Activated naive CD4-positive, alpha-beta T cell treated with anti-CD3 and anti-CD28 coated beads for 36 hours (primary cell): ENCODE data around the gene TENM4. TPM values are rescaled to one million over a fixed set of nuclear protein-coding genes. Genes with fewer than 3 reads are reported as not detected.

Experiments
- CTCF ChIA-PET: fragments of 350-600 bp; sonication (Branson Sonifier 250); formaldehyde crosslinking; loops from one replicate; lab custom pipeline; 2021; ENCODE audit warnings: antibody characterized with exemption; lab: Charles Lee
- DNase-seq: peaks from one replicate; pipeline ENCODE4 v3.0.0-alpha.2; 2020
- H3K27ac Mint-ChIP-seq: one replicate; pipeline ENCODE4 v1.8.0; 2021; ENCODE audit warnings: mild to moderate bottlenecking, mixed read lengths
- H3K27me3 Mint-ChIP-seq: one replicate; pipeline ENCODE4 v1.8.0; 2021; ENCODE audit warnings: low read depth, mixed read lengths
- H3K36me3 Mint-ChIP-seq: one replicate; pipeline ENCODE4 v1.8.0; 2021; ENCODE audit warnings: low read depth, mixed read lengths
- H3K4me1 Mint-ChIP-seq: one replicate; pipeline ENCODE4 v1.8.0; 2021; ENCODE audit warnings: low read depth, mixed read lengths
- H3K4me3 Mint-ChIP-seq: one replicate; pipeline ENCODE4 v1.8.0; 2021; ENCODE audit warnings: mild to moderate bottlenecking, moderate library complexity, mixed read lengths
- H3K9me3 Mint-ChIP-seq: one replicate; pipeline ENCODE4 v1.8.0; 2021; ENCODE audit warnings: mixed read lengths
- intact Hi-C: fragments of 100-400 bp; cut with micrococcal nuclease; formaldehyde crosslinking; loops from one replicate; pipeline ENCODE4 v1.15.1; 2023
- total RNA-seq, 2 experiments: library from RNA; stranded (reverse); gene quantifications; one replicate each; pipeline ENCODE4 v1.2.3, GENCODE V29; 2021

TENM4 gene
- total RNA-seq, 2 experiments from 2014 or later = not detected

- H3K27me3 Mint-ChIP-seq = no peaks in the 10 kb centered on the region
- H3K4me3 Mint-ChIP-seq = no peak overlapping the region
- CTCF ChIA-PET = interaction anchor here (9.4 kb wide), 1 partner anchor 64 kb away, joined by 178 read pairs; no protein-coding TSS in a partner anchor
- DNase-seq = no peak
- H3K4me1 Mint-ChIP-seq = peaks cover 36% of the 10 kb centered on the region
- no peaks in the 10 kb centered on the region for H3K36me3 Mint-ChIP-seq
- intact Hi-C loops = no loop called here
- H3K9me3 Mint-ChIP-seq = no peaks in the 10 kb centered on the region
- H3K27ac Mint-ChIP-seq = no peak overlapping the region
These were observed 789.6 kb downstream of the TENM4 start for GRCh38 chr11:78651136-78651775.

GRCh38 chr11:78649361-78650215 is 791.2 kb downstream of the TENM4 start:
- H3K27me3 Mint-ChIP-seq = no peaks in the 10 kb centered on the region
- no peak overlapping the region for H3K27ac Mint-ChIP-seq
- H3K4me1 Mint-ChIP-seq = peaks cover 42% of the 10 kb centered on the region
- H3K36me3 Mint-ChIP-seq = no peaks in the 10 kb centered on the region
- H3K4me3 Mint-ChIP-seq = no peak overlapping the region
- CTCF ChIA-PET = interaction anchor here (9.4 kb wide), 1 partner anchor 66 kb away, joined by 178 read pairs; no protein-coding TSS in a partner anchor
- H3K9me3 Mint-ChIP-seq = no peaks in the 10 kb centered on the region
- intact Hi-C loops = loop anchor here (5.0 to 10.0 kb wide), 3 partner anchors 148 to 1505 kb away; no protein-coding TSS in a partner anchor
- DNase-seq = no peak

- peaks cover 37% of the 10 kb centered on the region for H3K4me1 Mint-ChIP-seq
- H3K4me3 Mint-ChIP-seq = no peak overlapping the region
- CTCF ChIA-PET = interaction anchor here (0.6 to 9.4 kb wide), 7 partner anchors 11 to 87 kb away, joined by 3 to 178 read pairs (median 5); no protein-coding TSS in a partner anchor
- no peaks in the 10 kb centered on the region for H3K36me3 Mint-ChIP-seq
- H3K27me3 Mint-ChIP-seq = no peaks in the 10 kb centered on the region
- H3K9me3 Mint-ChIP-seq = no peaks in the 10 kb centered on the region
- no peak overlapping the region for H3K27ac Mint-ChIP-seq
- intact Hi-C loops = loop anchor here (5.0 to 10.0 kb wide), 3 partner anchors 149 to 1507 kb away; no protein-coding TSS in a partner anchor
- no peak for DNase-seq
These were observed 792.6 kb downstream of the TENM4 start for GRCh38 chr11:78647986-78648875.

DNA sequence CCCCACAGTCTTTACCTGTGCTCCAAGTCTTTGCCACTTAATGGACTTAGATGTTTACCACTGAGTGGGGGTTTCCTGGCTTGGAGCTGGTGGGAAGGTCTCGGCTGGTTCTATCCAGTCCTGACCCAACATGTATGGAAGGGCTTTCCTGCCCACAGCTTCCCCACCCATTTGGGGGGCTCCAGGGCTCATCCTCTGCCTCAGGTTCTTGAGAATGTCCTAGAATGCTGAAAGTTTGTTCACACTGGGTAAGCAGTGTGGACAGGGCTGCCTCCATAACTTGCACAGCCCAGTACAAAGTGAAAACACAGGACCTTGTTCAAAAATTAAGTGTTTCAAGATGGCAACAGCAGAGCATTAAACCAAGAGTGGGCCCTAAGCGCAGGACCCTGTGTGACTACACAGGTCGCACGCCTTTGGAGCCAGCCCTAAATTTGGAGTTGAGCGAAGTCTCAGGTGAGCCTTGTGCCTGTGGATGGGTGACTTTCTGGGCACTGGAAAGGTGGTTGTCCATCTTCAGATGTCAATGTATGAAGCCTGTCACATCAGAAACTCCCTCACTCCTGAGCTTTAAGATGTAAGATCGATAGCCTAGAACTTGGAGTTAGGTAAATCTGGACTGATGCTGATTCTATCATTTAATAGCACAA is 793.4 kb downstream of the TENM4 start:
- peaks cover 38% of the 10 kb centered on the region for H3K4me1 Mint-ChIP-seq
- H3K9me3 Mint-ChIP-seq = no peaks in the 10 kb centered on the region
- no peaks in the 10 kb centered on the region for H3K27me3 Mint-ChIP-seq
- DNase-seq = no peak
- intact Hi-C loops = loop anchor here (5.0 to 10.0 kb wide), 3 partner anchors 150 to 1507 kb away; no protein-coding TSS in a partner anchor
- no peak overlapping the region for H3K27ac Mint-ChIP-seq
- no peaks in the 10 kb centered on the region for H3K36me3 Mint-ChIP-seq
- H3K4me3 Mint-ChIP-seq = no peak overlapping the region
- CTCF ChIA-PET = interaction anchor here (0.5 to 9.4 kb wide), 19 partner anchors 9 to 452 kb away, joined by 3 to 178 read pairs (median 7); no protein-coding TSS in a partner anchor

DNA sequence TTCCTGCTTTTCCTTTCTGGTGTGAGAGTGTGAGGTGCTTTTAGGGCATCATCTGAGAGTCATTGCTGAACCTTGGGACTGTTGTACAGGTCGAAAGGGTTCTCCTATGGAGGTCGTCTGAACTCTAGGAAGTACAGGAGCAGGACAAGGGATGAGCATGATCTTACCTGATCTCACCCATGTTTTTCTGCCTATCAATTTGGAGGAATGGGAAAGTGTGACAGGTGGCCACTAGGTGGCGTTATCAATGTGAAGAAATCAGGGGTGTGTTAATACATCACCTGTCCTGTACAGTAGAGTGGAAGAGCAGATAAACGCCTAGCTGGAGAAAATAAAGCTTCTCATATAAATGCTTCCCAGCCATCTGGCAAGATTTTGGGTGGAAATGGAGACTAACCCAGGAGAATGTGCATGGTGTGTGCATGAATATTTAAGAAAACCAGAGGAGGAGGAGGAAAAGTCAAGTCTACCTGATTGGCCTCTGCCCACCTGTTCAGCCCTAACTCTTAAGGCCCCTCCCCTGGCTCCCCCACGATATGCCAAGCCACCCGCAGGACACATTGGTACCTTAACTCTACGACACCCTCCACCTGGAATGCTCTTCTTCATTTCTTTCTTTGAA is 794.2 kb downstream of the TENM4 start:
- H3K36me3 Mint-ChIP-seq = no peaks in the 10 kb centered on the region
- peak; percentile 78 for DNase-seq
- CTCF ChIA-PET = interaction anchor here (0.5 to 9.4 kb wide), 32 partner anchors 10 to 981 kb away, joined by 3 to 178 read pairs (median 6); no protein-coding TSS in a partner anchor
- no peaks in the 10 kb centered on the region for H3K9me3 Mint-ChIP-seq
- no peak overlapping the region for H3K4me3 Mint-ChIP-seq
- H3K27me3 Mint-ChIP-seq = no peaks in the 10 kb centered on the region
- intact Hi-C loops = loop anchor here (1.0 to 10.0 kb wide), 5 partner anchors 69 to 1508 kb away; no protein-coding TSS in a partner anchor
- no peak overlapping the region for H3K27ac Mint-ChIP-seq
- H3K4me1 Mint-ChIP-seq = peaks cover 31% of the 10 kb centered on the region

DNA sequence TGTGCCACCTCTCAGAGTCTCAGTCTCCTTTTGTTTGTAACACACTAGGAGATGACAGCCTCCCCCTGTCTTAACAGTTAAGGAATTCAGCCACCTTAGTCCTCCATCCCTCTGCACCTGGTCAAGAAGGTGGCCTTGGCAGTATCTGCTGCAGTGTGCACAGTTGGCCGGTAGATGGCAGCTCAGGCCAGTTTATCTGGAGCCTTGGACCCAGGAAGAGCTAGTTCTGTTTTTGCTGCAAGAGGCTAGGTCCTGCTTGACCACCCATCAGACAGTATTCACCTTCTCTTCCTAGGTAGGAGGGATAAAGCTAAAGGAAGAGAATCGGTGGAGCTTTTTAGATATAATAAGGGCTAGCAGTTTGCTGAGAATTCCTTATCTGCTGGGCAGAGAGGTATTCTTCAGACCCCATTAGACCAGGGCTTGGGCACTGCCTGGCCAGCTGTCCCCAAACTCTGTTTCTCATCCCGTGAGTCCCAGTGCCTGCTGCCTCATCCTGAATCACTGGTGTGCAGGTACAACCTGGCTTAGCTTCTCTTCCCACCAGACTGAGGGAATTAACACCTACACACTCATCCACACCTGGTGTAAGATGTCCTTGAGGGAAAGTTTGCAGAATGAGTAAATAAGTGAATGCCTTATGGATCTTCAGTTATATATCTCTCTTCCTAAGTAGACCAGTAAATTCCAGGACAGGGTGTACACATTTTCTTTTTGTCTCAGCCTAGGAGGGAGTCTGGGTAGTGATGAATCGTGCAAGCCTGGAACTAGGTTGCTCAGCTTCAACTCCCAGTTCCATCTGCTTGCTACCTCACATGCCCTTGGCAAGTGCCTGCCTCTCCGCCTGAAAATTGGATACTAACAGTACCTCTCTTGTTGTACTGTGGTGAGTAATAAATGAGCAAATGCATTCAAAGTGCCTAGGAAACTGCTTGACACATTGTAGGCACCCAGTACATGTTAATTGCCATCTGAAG is 795.3 kb downstream of the TENM4 start:
- DNase-seq = peak; percentile 70
- Mint-ChIP-seq H3K36me3 (no peaks in the 10 kb centered on the region), H3K4me3 (no peak overlapping the region), H3K9me3 (no peaks in the 10 kb centered on the region), H3K27me3 (no peaks in the 10 kb centered on the region), H3K4me1 (peaks cover 23% of the 10 kb centered on the region), H3K27ac (no peak overlapping the region)
- CTCF ChIA-PET = interaction anchor here (0.5 to 9.4 kb wide), 56 partner anchors 8 to 1835 kb away, joined by 3 to 178 read pairs (median 4); partner anchors contain the start of gene NARS2
- intact Hi-C loops = loop anchor here (1.0 to 10.0 kb wide), 7 partner anchors 70 to 1509 kb away; no protein-coding TSS in a partner anchor

GRCh38 chr11:78643676-78644056 is 797.2 kb downstream of the TENM4 start:
- Mint-ChIP-seq H3K9me3 (no peaks in the 10 kb centered on the region), H3K4me3 (no peak overlapping the region), H3K36me3 (no peaks in the 10 kb centered on the region), H3K27me3 (no peaks in the 10 kb centered on the region), H3K4me1 (peaks cover 23% of the 10 kb centered on the region), H3K27ac (no peak overlapping the region)
- DNase-seq = no peak
- intact Hi-C loops = loop anchor here (1.0 to 10.0 kb wide), 3 partner anchors 9 to 1511 kb away; no protein-coding TSS in a partner anchor
- CTCF ChIA-PET = interaction anchor here (0.6 to 9.4 kb wide), 4 partner anchors 17 to 227 kb away, joined by 3 to 178 read pairs (median 4); no protein-coding TSS in a partner anchor

DNA sequence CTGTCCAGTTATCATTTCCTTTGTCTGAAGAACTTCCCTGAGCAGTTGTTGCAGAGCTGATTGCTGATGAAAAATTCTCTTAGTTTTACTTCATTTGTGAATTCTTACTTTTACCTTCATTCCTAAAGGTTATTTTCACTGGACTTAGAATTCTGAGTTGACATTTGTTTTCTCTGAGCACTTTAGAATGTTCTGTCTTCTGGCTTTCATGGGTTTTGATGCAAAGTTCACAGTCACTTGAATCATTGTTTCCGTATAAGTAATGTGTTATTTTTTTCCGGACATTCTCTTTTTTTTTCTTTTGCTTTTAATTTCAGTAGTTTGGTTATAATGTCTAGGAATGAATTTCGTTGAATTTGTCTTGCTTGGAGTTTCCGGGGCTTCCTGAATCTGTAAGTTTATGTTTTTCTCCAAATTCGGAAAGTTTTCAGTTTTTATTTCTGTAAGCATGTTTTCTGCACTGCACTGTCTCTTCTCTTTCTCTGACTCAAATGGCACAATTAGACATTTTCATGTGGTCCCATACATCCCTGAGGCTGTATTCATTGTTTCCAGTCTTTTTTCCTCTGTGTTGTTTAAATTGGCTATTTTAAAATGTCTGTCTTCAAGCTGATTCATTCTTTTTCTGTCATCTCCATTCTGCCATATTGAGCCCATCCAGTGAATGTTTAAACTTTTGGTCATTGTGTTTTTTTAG is 797.7 kb downstream of the TENM4 start:
- CTCF ChIA-PET = interaction anchor here (0.6 to 9.4 kb wide), 2 partner anchors 72 to 228 kb away, joined by 3 to 178 read pairs; no protein-coding TSS in a partner anchor
- H3K9me3 Mint-ChIP-seq = no peaks in the 10 kb centered on the region
- no peak for DNase-seq
- H3K27ac Mint-ChIP-seq = peak overlapping the region; percentile 37
- no peaks in the 10 kb centered on the region for H3K27me3 Mint-ChIP-seq
- H3K36me3 Mint-ChIP-seq = no peaks in the 10 kb centered on the region
- no peak overlapping the region for H3K4me3 Mint-ChIP-seq
- intact Hi-C loops = loop anchor here (1.0 to 10.0 kb wide), 3 partner anchors 9 to 1512 kb away; no protein-coding TSS in a partner anchor
- H3K4me1 Mint-ChIP-seq = peaks cover 23% of the 10 kb centered on the region

DNA sequence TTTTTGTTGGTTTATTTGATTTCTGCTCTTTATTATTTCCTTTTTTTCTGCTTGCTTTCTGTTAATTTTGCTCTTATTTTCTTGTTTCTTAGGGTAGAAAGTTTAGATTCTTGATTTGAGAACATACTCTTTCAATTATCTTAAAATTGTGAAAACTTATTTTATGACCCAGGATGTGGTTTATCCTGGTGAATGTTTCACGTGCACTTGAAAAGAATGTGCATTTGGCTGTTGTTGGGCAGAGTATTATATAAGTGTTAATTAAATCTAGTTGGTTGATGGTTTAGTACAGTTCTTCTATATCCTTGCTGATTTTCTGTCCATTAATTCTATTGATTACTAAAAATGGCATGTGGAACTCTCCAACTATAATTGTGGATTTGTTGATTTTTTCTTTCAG is 799.3 kb downstream of the TENM4 start:
- intact Hi-C loops = loop anchor here (10.0 kb wide), 2 partner anchors 323 to 1513 kb away; no protein-coding TSS in a partner anchor
- CTCF ChIA-PET = no interaction called here
- H3K9me3 Mint-ChIP-seq = no peaks in the 10 kb centered on the region
- DNase-seq = no peak
- H3K27ac Mint-ChIP-seq = no peak overlapping the region
- no peaks in the 10 kb centered on the region for H3K27me3 Mint-ChIP-seq
- no peak overlapping the region for H3K4me3 Mint-ChIP-seq
- H3K4me1 Mint-ChIP-seq = peaks cover 23% of the 10 kb centered on the region
- H3K36me3 Mint-ChIP-seq = no peaks in the 10 kb centered on the region
